ENCODE measurements around the gene FKBP14. TPM values are rescaled to one million over a fixed set of nuclear protein-coding genes. Genes with fewer than 3 reads are reported as not detected.
A peak's percentile ranks its signal among the peaks of the same experiment; 100 is the strongest.

FKBP14 gene
- total RNA-seq, 4 donors from 2014 or later: 5.8 to 10.9 (median 9.1) TPM

GRCh38 chr7:30027065-30027456 is 559 bp upstream of the FKBP14 start:
- ATAC-seq (ENCODE audit: low FRiP score): peak; percentile 31
- no peak for DNase-seq (ENCODE audit: low spot score)
- no peak for TF ChIP-seq CTCF (IDR thresholded peaks at IDR 0.05)

- no peak for DNase-seq (ENCODE audit: low spot score)
- TF ChIP-seq CTCF (IDR thresholded peaks at IDR 0.05): no peak
- no peak for ATAC-seq (ENCODE audit: low FRiP score)
Observed at GRCh38 chr7:30023524-30023923, 3.0 kb downstream of the FKBP14 start.

- TF ChIP-seq CTCF (IDR thresholded peaks at IDR 0.05): no peak
- no peak for DNase-seq (ENCODE audit: low spot score)
- ATAC-seq (ENCODE audit: low FRiP score): no peak
Observed at GRCh38 chr7:30022991-30023390, 3.5 kb downstream of the FKBP14 start.

- no peak for DNase-seq (ENCODE audit: low spot score)
- no peak for ATAC-seq (ENCODE audit: low FRiP score)
- TF ChIP-seq CTCF (IDR thresholded peaks at IDR 0.05): no peak
Observed at GRCh38 chr7:30020535-30020934, 6.0 kb downstream of the FKBP14 start.

GRCh38 chr7:30019960-30020359 is 6.5 kb downstream of the FKBP14 start:
- TF ChIP-seq CTCF (IDR thresholded peaks at IDR 0.05): no peak
- ATAC-seq (ENCODE audit: low FRiP score) (no peak), DNase-seq (ENCODE audit: low spot score) (no peak)

GRCh38 chr7:30019387-30019786 is 7.1 kb downstream of the FKBP14 start:
- TF ChIP-seq CTCF (IDR thresholded peaks at IDR 0.05): no peak
- DNase-seq (ENCODE audit: low spot score) (no peak), ATAC-seq (ENCODE audit: low FRiP score) (no peak)

- DNase-seq (ENCODE audit: low spot score) (no peak), ATAC-seq (ENCODE audit: low FRiP score) (no peak)
- TF ChIP-seq CTCF (IDR thresholded peaks at IDR 0.05): no peak
Observed at GRCh38 chr7:30018451-30018850, 8.1 kb downstream of the FKBP14 start.

Measured in omental fat pad (tissue), 4 donors.